ENCODE results near the gene SLFN11. TPM values are rescaled to one million over a fixed set of nuclear protein-coding genes. Genes with fewer than 3 reads are reported as not detected.
A peak's percentile ranks its signal among the peaks of the same experiment; 100 is the strongest.
"Not testable (repeated sequence)": the region's sequence is repeated elsewhere in the genome, so short reads cannot be mapped to it uniquely, and the experiment has no call there.

The SLFN11 gene
- total RNA-seq, 4 donors from 2014 or later = 3.3 to 11.4 (median 7.0) TPM

DNA sequence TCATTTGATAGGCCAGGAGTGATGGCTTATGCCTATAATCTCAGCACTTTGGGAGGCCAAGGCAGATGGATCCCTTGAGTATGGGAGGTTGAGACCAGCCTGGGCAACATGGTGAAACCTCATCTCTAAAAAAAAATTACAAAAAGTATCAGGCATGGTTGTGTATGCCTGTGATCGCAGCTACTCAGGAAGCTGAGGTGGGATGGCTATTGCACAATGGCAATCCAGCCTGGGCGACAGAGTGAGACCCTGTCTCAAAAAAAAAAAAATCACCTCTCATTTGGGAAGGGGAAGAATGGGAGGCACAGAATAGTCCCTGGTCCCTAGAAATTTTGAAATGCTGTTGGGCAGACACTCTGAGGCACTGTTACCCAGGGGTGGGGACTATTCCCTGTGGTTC is 35.2 kb downstream of the SLFN11 start:
- intact Hi-C loops (cut with DNase I; ENCODE audit: low total_unique reads) = no loop called here
- DNase-seq (ENCODE audit: low spot score in 2 of 2) = no peak
- WGBS, 2 donors = 84 to 95% methylated on average over 2 of the region's 2 CpGs
- no peak overlapping the region for H3K4me3 ChIP-seq (ENCODE audit: low read depth, poor library complexity, severe bottlenecking)
- TF ChIP-seq, protein P1, sequence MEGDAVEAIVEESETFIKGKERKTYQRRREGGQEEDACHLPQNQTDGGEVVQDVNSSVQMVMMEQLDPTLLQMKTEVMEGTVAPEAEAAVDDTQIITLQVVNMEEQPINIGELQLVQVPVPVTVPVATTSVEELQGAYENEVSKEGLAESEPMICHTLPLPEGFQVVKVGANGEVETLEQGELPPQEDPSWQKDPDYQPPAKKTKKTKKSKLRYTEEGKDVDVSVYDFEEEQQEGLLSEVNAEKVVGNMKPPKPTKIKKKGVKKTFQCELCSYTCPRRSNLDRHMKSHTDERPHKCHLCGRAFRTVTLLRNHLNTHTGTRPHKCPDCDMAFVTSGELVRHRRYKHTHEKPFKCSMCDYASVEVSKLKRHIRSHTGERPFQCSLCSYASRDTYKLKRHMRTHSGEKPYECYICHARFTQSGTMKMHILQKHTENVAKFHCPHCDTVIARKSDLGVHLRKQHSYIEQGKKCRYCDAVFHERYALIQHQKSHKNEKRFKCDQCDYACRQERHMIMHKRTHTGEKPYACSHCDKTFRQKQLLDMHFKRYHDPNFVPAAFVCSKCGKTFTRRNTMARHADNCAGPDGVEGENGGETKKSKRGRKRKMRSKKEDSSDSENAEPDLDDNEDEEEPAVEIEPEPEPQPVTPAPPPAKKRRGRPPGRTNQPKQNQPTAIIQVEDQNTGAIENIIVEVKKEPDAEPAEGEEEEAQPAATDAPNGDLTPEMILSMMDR (IDR thresholded peaks at IDR 0.05) = no peak
- no peak for TF ChIP-seq POLR2A (IDR thresholded peaks at IDR 0.05)

DNA sequence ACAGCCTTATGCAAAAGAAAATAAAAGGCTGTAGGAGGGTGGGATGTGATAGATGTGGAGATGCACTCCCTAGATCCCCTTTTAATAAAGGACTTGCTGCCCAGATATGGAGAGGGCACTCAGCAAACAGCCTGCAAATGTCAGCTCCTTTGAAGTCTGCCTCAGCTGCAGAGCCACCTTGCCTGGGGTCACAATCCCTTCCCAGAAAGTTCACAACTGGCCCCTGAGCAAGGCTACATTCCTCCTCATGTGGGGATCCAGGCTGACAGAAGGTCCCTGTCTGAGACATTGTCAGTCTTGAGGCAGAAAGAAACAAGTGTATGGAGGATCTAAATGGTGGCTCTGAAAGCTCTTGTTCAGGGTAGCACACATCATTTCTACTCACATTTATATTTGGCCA is 36.1 kb downstream of the SLFN11 start:
- no peak for DNase-seq (ENCODE audit: low spot score in 2 of 2)
- intact Hi-C loops (cut with DNase I; ENCODE audit: low total_unique reads) = no loop called here
- TF ChIP-seq POLR2A (IDR thresholded peaks at IDR 0.05) = no peak
- TF ChIP-seq, protein P1 (IDR thresholded peaks at IDR 0.05) = no peak
- H3K4me3 ChIP-seq (ENCODE audit: low read depth, poor library complexity, severe bottlenecking) = no peak overlapping the region

DNA sequence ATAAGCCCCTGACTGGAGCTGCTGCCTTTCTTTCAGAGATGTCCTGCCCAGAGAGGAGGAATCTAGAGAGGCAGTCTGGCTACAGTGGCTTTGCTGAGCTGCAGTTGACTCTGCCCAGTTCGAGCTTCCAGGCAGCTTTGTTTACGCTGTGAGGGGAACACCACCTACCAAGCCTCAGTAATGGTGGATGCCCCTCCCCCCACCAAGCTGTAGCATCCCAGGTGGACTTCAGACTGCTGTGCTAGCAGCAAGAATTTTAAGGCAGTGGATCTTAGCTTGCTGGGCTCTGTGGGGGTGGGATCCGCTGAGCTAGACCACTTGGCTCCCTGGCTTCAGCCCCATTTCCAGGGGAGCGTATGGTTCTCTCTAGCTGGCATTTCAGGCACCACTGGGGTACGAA is 39.8 kb downstream of the SLFN11 start:
- intact Hi-C loops (cut with DNase I; ENCODE audit: low total_unique reads); H3K4me3 ChIP-seq (ENCODE audit: low read depth, poor library complexity, severe bottlenecking); DNase-seq (ENCODE audit: low spot score in 2 of 2): not testable (repeated sequence)
- WGBS, 2 donors = 77 to 86% methylated on average over 5 of the region's 5 CpGs

DNA sequence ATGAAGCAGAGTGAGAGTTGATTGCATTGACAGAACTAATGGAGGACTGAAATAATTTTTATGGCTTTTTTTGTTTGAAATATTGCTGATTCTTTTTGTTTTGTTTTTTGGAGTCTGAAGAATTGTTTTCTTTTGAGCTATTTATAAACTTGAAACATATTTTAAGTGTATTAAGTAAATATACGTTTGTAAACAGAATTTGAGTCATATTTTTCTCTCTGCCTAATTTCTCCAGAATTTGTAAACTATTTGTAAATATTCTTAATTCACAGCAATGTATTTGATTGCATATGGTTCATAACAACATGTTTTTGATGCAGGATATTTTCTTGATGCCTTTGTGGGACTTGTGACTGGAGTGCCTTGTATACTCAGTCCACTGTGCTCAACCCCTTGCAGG is 50.7 kb downstream of the SLFN11 start:
- H3K4me3 ChIP-seq (ENCODE audit: low read depth, poor library complexity, severe bottlenecking) = no peak overlapping the region
- intact Hi-C loops (cut with DNase I; ENCODE audit: low total_unique reads) = no loop called here
- 87% methylated on average over 1 of the region's 1 CpG for WGBS, 2 donors
- no peak for TF ChIP-seq POLR2A (IDR thresholded peaks at IDR 0.05)
- TF ChIP-seq, protein P1 (IDR thresholded peaks at IDR 0.05) = no peak
- no peak for DNase-seq (ENCODE audit: low spot score in 2 of 2)

DNA sequence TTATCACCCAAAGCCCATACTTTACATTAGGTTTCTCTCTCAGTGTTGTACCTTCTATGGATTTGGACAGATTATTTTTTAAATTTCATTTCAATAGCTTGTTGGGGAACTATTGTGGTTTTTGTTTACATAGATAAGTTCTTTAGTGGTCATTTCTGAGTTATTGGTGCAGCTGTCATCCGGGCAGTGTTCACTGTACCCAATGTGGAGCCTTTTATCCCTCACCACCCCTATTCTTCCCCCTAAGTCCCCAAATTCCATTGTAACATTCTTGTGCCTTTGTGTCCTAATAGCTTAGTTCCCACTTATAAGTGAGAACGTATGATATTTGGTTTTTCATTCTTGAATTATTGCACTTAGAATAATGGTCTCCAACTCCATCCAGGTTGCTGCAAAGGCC is 57.5 kb downstream of the SLFN11 start:
- WGBS, 2 donors = 89% methylated on average over 2 of the region's 2 CpGs
- no peak overlapping the region for H3K4me3 ChIP-seq (ENCODE audit: low read depth, poor library complexity, severe bottlenecking)
- intact Hi-C loops (cut with DNase I; ENCODE audit: low total_unique reads) = loop anchor here (10.0 kb wide), 1 partner anchor 141 kb away; no protein-coding TSS in a partner anchor
- TF ChIP-seq, protein P1 (IDR thresholded peaks at IDR 0.05) = no peak
- no peak for TF ChIP-seq POLR2A (IDR thresholded peaks at IDR 0.05)
- DNase-seq (ENCODE audit: low spot score in 2 of 2) = no peak

DNA sequence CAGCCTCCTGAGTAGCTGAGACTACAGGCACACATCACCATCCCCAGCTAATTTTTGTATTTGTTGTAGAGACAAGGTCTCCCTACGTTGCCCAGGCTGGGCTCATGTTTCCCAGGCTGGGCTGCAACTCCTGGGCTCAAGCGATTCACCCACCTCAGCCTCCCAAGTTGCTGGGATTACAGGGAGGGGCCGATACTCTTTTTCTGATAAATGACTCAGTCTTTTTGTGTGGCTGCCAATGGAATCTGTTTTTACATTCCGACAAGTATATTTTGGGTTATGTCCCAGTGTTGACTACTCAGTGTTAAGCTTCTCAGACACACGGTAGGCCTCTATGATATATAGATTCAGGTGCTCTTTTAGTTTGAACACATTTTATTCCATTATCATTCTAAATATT is 58.1 kb downstream of the SLFN11 start:
- H3K4me3 ChIP-seq (ENCODE audit: low read depth, poor library complexity, severe bottlenecking) = no peak overlapping the region
- DNase-seq (ENCODE audit: low spot score in 2 of 2) = peak in 1 of 2 donors; percentile 36
- intact Hi-C loops (cut with DNase I; ENCODE audit: low total_unique reads) = loop anchor here (10.0 kb wide), 1 partner anchor 140 kb away; no protein-coding TSS in a partner anchor
- no peak for TF ChIP-seq POLR2A (IDR thresholded peaks at IDR 0.05)
- TF ChIP-seq, protein P1 (IDR thresholded peaks at IDR 0.05) = no peak
- 12 to 14% methylated on average over 5 of the region's 5 CpGs for WGBS, 2 donors
